H1 (cell line): ENCODE results near the gene PTPRD.

Experiments used
- CREB1 ChIP-seq: IDR thresholded peaks from 2 replicates; pipeline ENCODE4 v1.6.1; 2012; ENCODE audit warnings: inconsistent platforms
- CTBP2 ChIP-seq: IDR thresholded peaks from 2 replicates; pipeline ENCODE4 v1.7.0; 2011; ENCODE audit warnings: borderline replicate concordance, mild to moderate bottlenecking, moderate library complexity, mixed read lengths, low read length; ENCODE audit not compliant: insufficient read depth, insufficient read length
- EGR1 ChIP-seq: IDR thresholded peaks from 2 replicates; pipeline ENCODE4 v1.6.1; 2011; ENCODE audit warnings: low read depth, low read length, borderline replicate concordance
- GABPA ChIP-seq: IDR thresholded peaks from 2 replicates; pipeline ENCODE4 v1.6.1; 2011; ENCODE audit warnings: mild to moderate bottlenecking, low read length, moderate library complexity, borderline replicate concordance; ENCODE audit not compliant: insufficient read depth
- MAX ChIP-seq: IDR thresholded peaks from 2 replicates; pipeline ENCODE4 v1.6.1; 2012; ENCODE audit warnings: inconsistent platforms
- SP1 ChIP-seq: IDR thresholded peaks from 2 replicates; pipeline ENCODE4 v1.6.1; 2011; ENCODE audit warnings: low read depth, low read length
- SRF ChIP-seq: IDR thresholded peaks from 2 replicates; pipeline ENCODE4 v1.6.1; 2011; ENCODE audit warnings: mild to moderate bottlenecking, low read depth, low read length, moderate library complexity
- YY1 ChIP-seq: IDR thresholded peaks from 2 replicates; pipeline ENCODE4 v1.6.1; 2011; ENCODE audit warnings: low read depth, mild to moderate bottlenecking, low read length
- TF ChIP-seq, protein P1 (sequence below), 3 experiments: IDR thresholded peaks; 1 replicate in 2 of 3; 2 replicates in 1 of 3; pipeline versions ENCODE4 v1.5.1 to v1.6.1; 2011; ENCODE audit warnings: low read length in 3 of 3, mild to moderate bottlenecking in 3 of 3, inconsistent platforms in 2 of 3, low read depth in 1 of 3, moderate library complexity in 1 of 3; ENCODE audit not compliant: insufficient read depth in 1 of 3; ENCODE audit errors: control extremely low read depth in 1 of 3
- TF ChIP-seq, protein P2 (sequence below): IDR thresholded peaks from 2 replicates; pipeline ENCODE4 v1.6.1; 2011; ENCODE audit warnings: low read depth, mild to moderate bottlenecking, low read length; ENCODE audit not compliant: insufficient read depth

- no peak for TF ChIP-seq CREB1
- TF ChIP-seq, protein P1, sequence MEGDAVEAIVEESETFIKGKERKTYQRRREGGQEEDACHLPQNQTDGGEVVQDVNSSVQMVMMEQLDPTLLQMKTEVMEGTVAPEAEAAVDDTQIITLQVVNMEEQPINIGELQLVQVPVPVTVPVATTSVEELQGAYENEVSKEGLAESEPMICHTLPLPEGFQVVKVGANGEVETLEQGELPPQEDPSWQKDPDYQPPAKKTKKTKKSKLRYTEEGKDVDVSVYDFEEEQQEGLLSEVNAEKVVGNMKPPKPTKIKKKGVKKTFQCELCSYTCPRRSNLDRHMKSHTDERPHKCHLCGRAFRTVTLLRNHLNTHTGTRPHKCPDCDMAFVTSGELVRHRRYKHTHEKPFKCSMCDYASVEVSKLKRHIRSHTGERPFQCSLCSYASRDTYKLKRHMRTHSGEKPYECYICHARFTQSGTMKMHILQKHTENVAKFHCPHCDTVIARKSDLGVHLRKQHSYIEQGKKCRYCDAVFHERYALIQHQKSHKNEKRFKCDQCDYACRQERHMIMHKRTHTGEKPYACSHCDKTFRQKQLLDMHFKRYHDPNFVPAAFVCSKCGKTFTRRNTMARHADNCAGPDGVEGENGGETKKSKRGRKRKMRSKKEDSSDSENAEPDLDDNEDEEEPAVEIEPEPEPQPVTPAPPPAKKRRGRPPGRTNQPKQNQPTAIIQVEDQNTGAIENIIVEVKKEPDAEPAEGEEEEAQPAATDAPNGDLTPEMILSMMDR (IDR thresholded peaks at IDR 0.05; ENCODE audit: control extremely low read depth in 1 of 3, insufficient read depth in 1 of 3, low read depth in 1 of 3, low read length in 3 of 3) = no peak
- TF ChIP-seq, protein P2, sequence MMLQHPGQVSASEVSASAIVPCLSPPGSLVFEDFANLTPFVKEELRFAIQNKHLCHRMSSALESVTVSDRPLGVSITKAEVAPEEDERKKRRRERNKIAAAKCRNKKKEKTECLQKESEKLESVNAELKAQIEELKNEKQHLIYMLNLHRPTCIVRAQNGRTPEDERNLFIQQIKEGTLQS = no peak
- TF ChIP-seq MAX = no peak
- no peak for TF ChIP-seq SP1
- TF ChIP-seq YY1 = no peak
- TF ChIP-seq SRF = no peak
- no peak for TF ChIP-seq GABPA
- no peak for TF ChIP-seq EGR1
- no peak for TF ChIP-seq CTBP2
Observed at GRCh38 chr9:8604201-8604600, 2008.6 kb downstream of the PTPRD start.
